Prostate gland (tissue), 2 donors: ENCODE results near the gene PLSCR4. TPM values are rescaled to one million over a fixed set of nuclear protein-coding genes. Genes with fewer than 3 reads are reported as not detected.
"Not testable (repeated sequence)": the region's sequence is repeated elsewhere in the genome, so short reads cannot be mapped to it uniquely, and the experiment has no call there.

Source experiments
- DNase-seq: peaks from one replicate; pipeline ENCODE4 v3.0.0-alpha.2; 2019; ENCODE audit warnings: low spot score
- H3K27ac ChIP-seq, 2 donors: fragments of 200-600 bp; sonication (generic); 2 replicates each; pipeline ENCODE4 v1.5.1; 2017 to 2019
- H3K27me3 ChIP-seq: fragments of 200-600 bp; sonication (generic); replicated peaks from 2 replicates; pipeline ENCODE4 v1.5.1; 2019; ENCODE audit not compliant: insufficient read depth
- H3K36me3 ChIP-seq, 2 donors: fragments of 200-600 bp; sonication (generic); 1 replicate in 1 of 2; 2 replicates in 1 of 2; pipeline versions ENCODE4 v1.5.1 to v1.8.1; 2017 to 2019
- H3K4me1 ChIP-seq: fragments of 200-600 bp; sonication (generic); replicated peaks from 2 replicates; pipeline ENCODE4 v1.5.1; 2019
- H3K4me3 ChIP-seq, 2 donors: fragments of 200-600 bp; sonication (generic); 2 replicates each; pipeline ENCODE4 v1.5.1; 2017 to 2019
- H3K9me3 ChIP-seq: fragments of 200-600 bp; sonication (generic); 2 replicates; pipeline ENCODE4 v1.5.1; 2017
- POLR2A ChIP-seq: fragments of 450-650 bp; IDR thresholded peaks from one replicate; pipeline ENCODE4 v1.6.1; 2016; ENCODE audit warnings: antibody characterized with exemption, mild to moderate bottlenecking
- POLR2AphosphoS5 ChIP-seq: sonication (generic); formaldehyde crosslinking; IDR thresholded peaks from one replicate; pipeline ENCODE4 v1.6.1; 2017; ENCODE audit warnings: antibody characterized with exemption
- WGBS: methylation state at CpG from one replicate; pipeline ENCODE4 v1.1.5; 2018; 5-methylcytosine and 5-hydroxymethylcytosine counted together
- intact Hi-C: fragments of 100-400 bp; cut with DNase I; formaldehyde crosslinking; loops from one replicate; pipeline ENCODE4 v1.14.2; 2022
- total RNA-seq, 2 donors: library from RNA; depleted of rRNA; stranded (reverse); fragments of >200 nt; gene quantifications; one replicate each; pipeline ENCODE4 v1.1.0, GENCODE V29; 2016
- TF ChIP-seq, protein P1 (sequence below), 4 experiments: fragments of 200-600 bp in 2 of 4; fragments of 450-650 bp in 2 of 4; sonication (generic) in 2 of 4; IDR thresholded peaks; 1 replicate in 3 of 4; 2 replicates in 1 of 4; pipeline ENCODE4 v1.5.1; 2016 to 2019; ENCODE audit warnings: antibody characterized with exemption in 4 of 4, mild to moderate bottlenecking in 2 of 4, moderate library complexity in 2 of 4

The PLSCR4 gene, protein sequence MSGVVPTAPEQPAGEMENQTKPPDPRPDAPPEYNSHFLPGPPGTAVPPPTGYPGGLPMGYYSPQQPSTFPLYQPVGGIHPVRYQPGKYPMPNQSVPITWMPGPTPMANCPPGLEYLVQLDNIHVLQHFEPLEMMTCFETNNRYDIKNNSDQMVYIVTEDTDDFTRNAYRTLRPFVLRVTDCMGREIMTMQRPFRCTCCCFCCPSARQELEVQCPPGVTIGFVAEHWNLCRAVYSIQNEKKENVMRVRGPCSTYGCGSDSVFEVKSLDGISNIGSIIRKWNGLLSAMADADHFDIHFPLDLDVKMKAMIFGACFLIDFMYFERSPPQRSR
- total RNA-seq, result 10 to 100 TPM; 14.2 to 77.4 TPM

DNA sequence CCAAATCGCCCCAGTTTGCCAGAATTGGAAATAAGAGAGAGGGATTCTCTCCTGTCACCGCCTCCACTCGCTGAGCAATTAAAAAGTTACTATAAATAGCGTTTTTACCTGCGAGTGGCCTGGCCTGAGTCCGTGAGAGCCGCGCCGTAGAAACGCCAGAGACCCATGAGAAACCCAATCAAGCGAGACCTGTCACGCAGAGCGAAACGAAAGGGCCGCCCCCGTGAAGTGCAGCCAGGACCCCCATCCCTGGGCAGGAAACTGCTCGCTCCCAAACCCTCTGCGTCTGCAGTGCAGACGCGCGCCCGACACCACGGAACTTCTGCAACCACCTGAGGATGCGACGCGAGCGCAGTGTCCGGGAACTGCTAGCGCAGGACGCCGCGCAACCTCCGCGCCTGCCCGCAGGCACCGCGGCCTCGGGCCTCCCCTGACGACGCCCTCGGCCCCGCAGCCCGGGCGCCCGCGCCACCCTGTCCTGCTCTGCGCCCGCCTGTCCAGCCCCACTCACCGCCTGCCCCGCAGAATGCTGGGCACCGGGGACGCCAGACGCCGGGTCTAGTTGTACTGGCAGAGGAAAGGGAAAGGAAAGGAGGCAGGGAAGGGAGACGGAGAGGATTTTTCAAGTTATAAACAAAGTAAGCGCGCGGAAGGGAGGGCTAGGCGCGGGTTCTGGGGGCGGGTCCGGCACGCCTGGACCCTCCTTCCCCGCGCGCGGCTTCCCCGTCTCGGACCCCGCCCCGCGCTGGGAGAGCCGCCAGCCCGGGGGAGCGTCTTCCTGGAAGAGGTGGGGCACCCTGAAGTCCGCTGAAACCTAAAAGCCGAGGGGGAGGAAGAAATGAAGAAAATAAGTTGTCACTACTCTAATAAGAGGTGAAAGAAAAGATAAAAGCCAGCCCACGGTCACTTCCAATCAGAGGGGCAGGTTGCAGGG is at the start of gene PLSCR4:
PLSCR4 (minus strand) TSS at position 657 of the 934 bp plus-strand sequence. CDS start 29,034 bp downstream, outside the sequence.
- peak; percentile 25 for TF ChIP-seq POLR2A
- TF ChIP-seq, protein P1, sequence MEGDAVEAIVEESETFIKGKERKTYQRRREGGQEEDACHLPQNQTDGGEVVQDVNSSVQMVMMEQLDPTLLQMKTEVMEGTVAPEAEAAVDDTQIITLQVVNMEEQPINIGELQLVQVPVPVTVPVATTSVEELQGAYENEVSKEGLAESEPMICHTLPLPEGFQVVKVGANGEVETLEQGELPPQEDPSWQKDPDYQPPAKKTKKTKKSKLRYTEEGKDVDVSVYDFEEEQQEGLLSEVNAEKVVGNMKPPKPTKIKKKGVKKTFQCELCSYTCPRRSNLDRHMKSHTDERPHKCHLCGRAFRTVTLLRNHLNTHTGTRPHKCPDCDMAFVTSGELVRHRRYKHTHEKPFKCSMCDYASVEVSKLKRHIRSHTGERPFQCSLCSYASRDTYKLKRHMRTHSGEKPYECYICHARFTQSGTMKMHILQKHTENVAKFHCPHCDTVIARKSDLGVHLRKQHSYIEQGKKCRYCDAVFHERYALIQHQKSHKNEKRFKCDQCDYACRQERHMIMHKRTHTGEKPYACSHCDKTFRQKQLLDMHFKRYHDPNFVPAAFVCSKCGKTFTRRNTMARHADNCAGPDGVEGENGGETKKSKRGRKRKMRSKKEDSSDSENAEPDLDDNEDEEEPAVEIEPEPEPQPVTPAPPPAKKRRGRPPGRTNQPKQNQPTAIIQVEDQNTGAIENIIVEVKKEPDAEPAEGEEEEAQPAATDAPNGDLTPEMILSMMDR (IDR thresholded peaks at IDR 0.05), result no peak
- TF ChIP-seq POLR2AphosphoS5, result peak; percentile 48
- Histone ChIP-seq H3K27me3 (no peaks in the 10 kb centered on the region), H3K9me3 (no peaks in the 10 kb centered on the region), H3K4me3 (peak within 1 kb of the TSS; percentile 71 to 90), H3K36me3 (no peaks in the 10 kb centered on the region), H3K27ac (peak within 1 kb of the TSS; percentile 83 to 85), H3K4me1 (peaks cover 3% of the 10 kb centered on the region)
- under 1% methylated on average over 65 of the region's 78 CpGs for WGBS
- DNase-seq, result peak; percentile 54
- intact Hi-C loops, result no loop called here

DNA sequence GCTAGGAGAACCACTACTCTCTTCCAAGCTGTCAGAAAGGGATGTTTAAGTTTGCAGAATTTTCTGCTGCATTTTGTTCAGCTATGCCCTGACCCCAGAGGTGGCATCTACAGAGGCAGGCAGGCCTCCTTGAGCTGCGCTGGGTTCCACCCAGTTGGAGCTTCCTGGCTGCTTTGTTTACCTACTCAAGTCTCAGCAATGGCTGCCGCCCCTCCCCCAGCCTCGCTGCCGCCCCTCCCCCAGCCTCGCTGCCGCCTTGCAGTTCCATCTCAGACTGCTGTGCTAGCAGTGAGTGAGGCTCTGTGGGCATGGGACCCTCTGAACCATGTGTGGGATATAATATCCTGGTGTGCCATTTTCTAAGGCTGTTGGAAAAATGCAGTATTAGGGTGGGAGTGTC is 42.5 kb upstream of the PLSCR4 start:
- DNase-seq, H3K27me3 ChIP-seq, intact Hi-C loops, H3K9me3 ChIP-seq, H3K27ac ChIP-seq, H3K4me1 ChIP-seq, H3K36me3 ChIP-seq, H3K4me3 ChIP-seq: not testable (repeated sequence)
- WGBS, result 95% methylated on average over 6 of the region's 6 CpGs

DNA sequence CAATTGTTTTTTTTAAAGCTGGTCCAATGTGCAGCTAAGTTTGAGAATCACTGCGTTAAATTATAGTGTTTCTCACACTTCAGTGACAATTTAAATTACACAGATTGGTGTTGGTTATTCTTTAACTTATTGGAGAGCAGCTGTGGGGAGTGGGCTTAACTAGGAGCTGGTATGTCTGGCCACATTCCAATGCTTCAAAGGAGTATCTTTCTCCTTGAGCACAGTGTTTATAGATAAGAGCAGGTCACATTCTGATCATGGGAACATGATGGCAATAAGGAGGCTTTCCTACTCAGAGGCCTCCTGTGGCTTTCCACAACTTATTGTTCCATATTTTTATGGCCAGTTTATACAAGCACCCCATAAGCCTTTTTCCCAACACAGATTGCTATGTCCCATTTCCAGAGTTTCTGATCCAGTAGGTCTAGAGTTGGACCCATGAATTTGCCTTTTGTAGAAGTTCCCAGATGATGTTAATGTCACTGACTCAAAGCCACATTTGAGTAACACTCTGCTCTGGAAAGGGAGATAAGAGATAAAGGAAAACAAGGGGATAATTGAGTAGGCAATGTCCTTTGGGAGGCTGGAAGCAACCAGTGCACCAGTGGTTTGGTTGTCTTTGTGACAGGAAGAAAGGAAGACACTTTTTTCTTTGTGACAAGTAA is 33.0 kb upstream of the PLSCR4 start:
- H3K9me3 ChIP-seq, result no peaks in the 10 kb centered on the region
- no peak for TF ChIP-seq POLR2AphosphoS5
- TF ChIP-seq, protein P1 (IDR thresholded peaks at IDR 0.05), result no peak
- TF ChIP-seq POLR2A, result no peak
- no peaks in the 10 kb centered on the region for H3K4me1 ChIP-seq
- no peak for DNase-seq
- no peak overlapping the region for H3K4me3 ChIP-seq
- intact Hi-C loops, result no loop called here
- no peaks in the 10 kb centered on the region for H3K36me3 ChIP-seq
- 43% methylated on average over 1 of the region's 1 CpG for WGBS
- no peaks in the 10 kb centered on the region for H3K27me3 ChIP-seq
- no peak overlapping the region for H3K27ac ChIP-seq

DNA sequence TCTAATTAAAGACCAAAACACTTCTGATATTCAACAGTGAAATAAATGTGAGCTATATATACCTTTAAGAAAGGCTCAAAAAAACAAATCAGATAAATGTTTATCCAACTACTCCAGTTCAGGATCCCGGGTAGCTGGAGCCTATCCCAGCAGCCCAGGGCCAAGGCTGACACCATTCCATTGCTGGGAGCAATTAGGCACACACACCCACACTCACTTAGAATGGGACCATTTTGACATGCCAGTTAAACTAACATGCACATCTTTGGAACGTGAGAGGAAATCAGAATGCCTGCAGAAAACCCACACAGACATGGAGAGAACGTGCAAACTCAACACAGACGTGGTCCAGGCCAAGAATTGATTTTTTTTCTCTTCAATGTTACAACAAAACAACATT is 30.0 kb upstream of the PLSCR4 start:
- H3K4me3 ChIP-seq, result no peak overlapping the region
- 38% methylated on average over 4 of the region's 4 CpGs for WGBS
- H3K36me3 ChIP-seq, result no peaks in the 10 kb centered on the region
- intact Hi-C loops, result no loop called here
- no peaks in the 10 kb centered on the region for H3K27me3 ChIP-seq
- no peaks in the 10 kb centered on the region for H3K4me1 ChIP-seq
- no peaks in the 10 kb centered on the region for H3K9me3 ChIP-seq
- TF ChIP-seq POLR2AphosphoS5 (no peak), POLR2A (no peak)
- TF ChIP-seq, protein P1 (IDR thresholded peaks at IDR 0.05), result no peak
- no peak for DNase-seq
- no peak overlapping the region for H3K27ac ChIP-seq

DNA sequence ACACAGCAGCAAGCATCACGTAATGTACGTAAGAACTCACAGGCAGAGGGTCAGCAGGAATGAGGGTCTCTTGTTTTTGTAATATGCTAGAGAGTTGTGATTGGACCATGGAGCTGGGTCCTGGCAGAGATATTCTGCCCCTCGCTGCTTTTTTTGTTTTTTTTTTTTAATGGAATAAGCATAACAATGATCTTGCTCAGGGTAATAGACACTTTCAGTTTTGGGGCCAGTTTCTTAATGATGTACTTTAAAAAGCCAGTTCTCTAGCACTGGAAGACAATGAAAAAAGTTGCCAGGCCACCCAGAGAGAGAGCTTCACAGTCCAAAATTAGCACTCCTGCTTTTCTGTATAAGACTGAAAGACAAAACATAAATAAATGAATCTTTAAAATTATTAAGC is 29.0 kb upstream of the PLSCR4 start:
- WGBS, result 71% methylated on average over 3 of the region's 3 CpGs
- Histone ChIP-seq H3K27ac (no peak overlapping the region), H3K36me3 (no peaks in the 10 kb centered on the region), H3K4me3 (no peak overlapping the region), H3K27me3 (no peaks in the 10 kb centered on the region), H3K9me3 (no peaks in the 10 kb centered on the region), H3K4me1 (no peaks in the 10 kb centered on the region)
- TF ChIP-seq, protein P1 (IDR thresholded peaks at IDR 0.05), result no peak
- TF ChIP-seq POLR2AphosphoS5 (no peak), POLR2A (no peak)
- intact Hi-C loops, result no loop called here
- no peak for DNase-seq
